DOHH2 (cell line): ENCODE measurements around the gene SGO1.
"Not testable (repeated sequence)": the region's sequence is repeated elsewhere in the genome, so short reads cannot be mapped to it uniquely, and the experiment has no call there.

Experiments used
- CTCF ChIP-seq: fragments of 200-600 bp; sonication (generic); IDR thresholded peaks from one replicate; pipeline ENCODE4 v1.5.1; 2014; ENCODE audit warnings: antibody characterized with exemption, mild to moderate bottlenecking, low read depth, low read length; ENCODE audit not compliant: poor library complexity, severe bottlenecking
- EZH2phosphoT487 ChIP-seq: fragments of 200-600 bp; sonication (generic); IDR thresholded peaks from 2 replicates; pipeline ENCODE4 v1.6.1; 2017; ENCODE audit warnings: borderline replicate concordance, mild to moderate bottlenecking, antibody characterized with exemption, low read length, moderate library complexity, mixed read lengths

GRCh38 chr3:20207945-20208344 lies 21.9 kb upstream of the SGO1 start:
- not testable (repeated sequence) for TF ChIP-seq CTCF, EZH2phosphoT487
